Measurements from ENCODE around the gene GPR84. TPM values are rescaled to one million over a fixed set of nuclear protein-coding genes. Genes with fewer than 3 reads are reported as not detected.

Gene GPR84
- polyA plus RNA-seq (ENCODE audit: insufficient read length in 3 of 3), result under 1 TPM; 0.16 to 0.24 (median 0.19) TPM
- long read RNA-seq, donor 1, result 0 reads
- long read RNA-seq, donor 2, result 0 reads
- long read RNA-seq, donor 3, result 0 reads
- long read RNA-seq, donor 4, result 0 reads
- long read RNA-seq, donor 5, result 0 reads
- long read RNA-seq, donor 6, result 0 reads
- long read RNA-seq, donor 7, result 0 reads
- long read RNA-seq, donor 8, result 0 reads
- long read RNA-seq, donor 9, result 0 reads
- long read RNA-seq, donor 10, result 0 reads
- long read RNA-seq, donor 11, result 0 reads
- long read RNA-seq, donor 12, result 0 reads
- long read RNA-seq, donor 13, result 0 reads
- long read RNA-seq, donor 14, result 0 reads
- long read RNA-seq, donor 15, result 0 reads
- long read RNA-seq, donor 16, result 0 reads

DNA sequence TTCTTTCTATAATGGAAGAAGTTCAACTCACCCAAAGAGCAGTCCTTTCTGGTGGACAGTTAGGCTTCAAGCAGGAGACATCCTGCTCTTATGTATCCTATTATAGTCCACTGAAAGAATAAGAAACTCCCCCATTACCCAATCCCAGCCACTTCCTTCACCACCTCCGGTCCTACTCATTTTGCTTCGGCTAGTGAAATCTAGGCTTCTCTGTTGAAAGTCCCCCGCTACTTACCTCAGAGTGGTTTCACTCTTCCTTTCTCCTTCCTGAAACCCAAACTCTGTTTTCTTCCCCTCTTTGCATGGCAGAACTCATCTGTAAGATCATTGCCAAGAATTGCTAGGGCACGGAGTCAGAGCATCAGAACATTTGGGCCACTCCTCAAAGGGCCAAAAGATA is at the start of gene GPR84:
GPR84 (minus strand) TSS at position 74 of the 400 bp plus-strand sequence. CDS start 635 bp downstream, outside the sequence.
- no peak for DNase-seq

DNA sequence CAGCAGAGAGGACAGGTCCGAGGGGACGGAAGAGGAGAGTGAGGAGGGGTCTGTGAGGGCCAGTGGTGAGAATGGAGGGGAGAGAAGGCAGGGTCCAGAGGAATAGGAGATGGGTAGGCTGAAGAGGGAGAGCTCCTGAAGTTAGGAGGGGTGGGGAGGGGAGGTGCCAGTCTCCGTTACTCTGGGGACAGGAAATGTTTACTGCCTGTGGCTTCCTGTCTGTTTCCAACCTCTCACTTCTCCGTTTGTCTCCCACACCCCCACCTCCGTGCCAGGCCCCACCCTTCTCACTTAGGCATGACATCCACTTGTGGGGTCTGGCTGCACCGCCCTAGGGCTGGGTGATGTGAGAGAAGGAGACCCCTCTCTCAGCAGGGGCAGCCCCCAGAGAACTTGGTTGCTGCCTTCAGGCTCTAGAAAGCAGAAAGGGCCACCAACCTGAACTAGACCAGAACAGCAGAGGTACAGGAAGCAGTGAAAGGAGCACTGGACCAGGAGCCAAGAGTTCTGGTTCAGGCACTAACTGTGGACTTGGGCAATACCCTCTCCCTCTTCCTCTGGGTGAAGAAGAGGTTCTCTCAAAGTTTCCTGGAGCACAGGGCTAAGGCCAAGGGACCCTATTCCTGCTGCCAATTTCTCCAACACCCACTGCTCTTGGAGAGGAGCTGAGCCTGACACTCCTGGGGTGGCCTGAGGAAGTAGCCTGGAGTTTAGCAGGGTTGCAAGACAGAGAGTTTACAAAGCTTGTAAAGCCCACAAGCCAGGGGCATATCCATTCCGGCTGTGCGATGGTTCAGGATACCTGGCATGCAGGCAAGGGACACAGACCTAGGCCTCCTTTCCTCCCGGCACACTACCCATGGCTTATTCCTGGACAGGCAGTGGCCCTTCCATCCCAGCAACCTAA is 49.3 kb upstream of the GPR84 start:
- no peak for DNase-seq

DNA sequence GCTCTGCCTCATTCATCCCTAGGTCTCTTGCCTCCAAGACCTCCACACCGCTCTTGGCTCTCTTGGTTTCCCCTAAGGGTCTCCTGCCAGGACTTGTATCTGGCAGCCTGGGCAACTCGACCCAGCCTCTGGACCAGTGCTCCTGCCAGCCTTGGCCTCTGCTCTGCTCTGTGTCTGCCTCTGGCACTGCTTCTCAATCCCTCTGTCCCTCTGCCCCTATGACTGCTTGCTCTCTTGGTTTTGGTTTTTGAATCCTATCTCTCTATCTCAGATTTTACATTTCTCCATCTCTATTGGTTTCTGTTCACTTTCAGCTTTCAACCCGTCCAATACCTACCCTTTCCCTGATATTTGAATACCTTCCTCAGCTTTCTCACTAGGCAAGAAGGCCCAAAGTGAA is 48.5 kb upstream of the GPR84 start:
- no peak for DNase-seq

DNA sequence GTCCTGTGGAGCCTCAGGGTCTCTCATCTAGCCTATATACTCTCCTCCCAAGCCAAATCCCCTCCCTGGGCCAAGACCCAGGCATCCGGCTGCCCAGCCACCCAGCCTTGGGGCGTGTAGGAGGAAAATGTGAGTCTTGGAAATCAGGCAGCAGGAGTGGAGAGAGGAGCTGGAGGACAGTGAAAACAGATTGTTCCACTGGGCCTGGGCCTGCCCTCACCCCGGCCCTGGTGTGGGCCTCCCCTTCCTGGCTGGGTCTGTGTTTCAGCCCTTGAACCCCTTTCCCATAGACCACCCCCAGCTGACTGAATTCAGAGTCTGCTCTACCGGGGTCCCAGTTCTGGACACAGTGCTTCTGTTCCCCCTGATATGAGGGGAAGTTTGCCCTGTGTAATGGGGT is 48.1 kb upstream of the GPR84 start:
- DNase-seq, result no peak

DNA sequence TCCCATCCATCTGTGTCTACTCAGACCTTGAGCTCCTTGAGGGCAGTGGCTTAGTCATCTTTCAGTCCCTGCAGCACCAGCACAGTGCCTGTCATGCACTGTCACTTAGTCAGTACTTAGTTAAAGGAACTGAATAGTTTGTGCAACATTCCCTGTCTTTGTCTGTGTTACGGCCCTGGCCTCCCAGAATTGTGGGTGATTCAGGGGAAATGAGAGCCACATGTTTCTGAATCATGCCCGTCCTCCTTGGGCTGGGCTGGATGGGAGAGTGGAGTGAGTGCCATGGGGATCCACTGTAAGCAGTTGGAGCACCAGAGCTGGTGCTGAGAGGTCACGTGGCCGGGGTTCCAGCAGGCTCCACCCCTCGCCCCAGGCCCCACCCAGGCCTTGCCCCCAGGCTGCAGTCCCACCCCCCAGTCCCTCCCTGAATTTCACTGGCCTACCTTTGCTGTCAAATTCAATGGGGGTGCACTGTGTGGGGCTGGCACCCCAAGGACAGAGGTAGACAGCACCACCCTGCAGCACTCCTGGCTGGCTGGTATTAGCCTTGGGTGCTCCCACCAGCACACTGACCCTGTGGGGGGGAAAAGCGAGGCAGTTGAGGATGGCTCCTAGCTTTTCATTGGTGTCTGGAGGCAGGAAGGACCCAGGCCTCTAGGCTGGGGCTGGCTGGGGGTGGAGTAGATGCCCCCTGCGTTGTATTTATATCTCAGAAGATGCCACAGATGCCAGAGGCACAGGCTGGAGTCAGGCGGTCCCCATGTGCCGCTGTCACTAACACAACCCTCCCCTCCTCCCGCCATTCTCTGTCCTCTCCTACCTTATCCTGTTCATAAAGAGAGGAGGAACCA is 47.3 kb upstream of the GPR84 start:
- no peak for DNase-seq

DNA sequence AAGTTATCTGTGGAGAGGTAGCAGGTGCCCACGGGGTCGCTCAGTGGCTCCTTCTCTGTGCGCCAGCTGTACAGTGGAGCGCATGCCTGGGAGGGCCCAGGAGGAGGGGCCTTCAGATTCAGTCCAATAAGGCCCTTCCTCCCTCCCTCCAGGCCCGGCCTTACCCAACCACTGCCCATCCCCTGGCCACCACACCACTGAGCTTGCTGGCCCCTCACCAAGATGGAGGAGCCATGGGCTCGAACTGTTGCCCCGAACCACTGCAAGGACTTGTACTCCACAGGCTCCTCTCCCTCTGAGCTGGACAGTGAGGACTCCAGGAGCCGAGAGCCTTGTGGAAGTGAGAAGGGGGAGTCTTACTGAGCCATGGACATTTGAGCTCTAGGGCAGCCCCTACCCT is 45.0 kb upstream of the GPR84 start:
- no peak for DNase-seq

DNA sequence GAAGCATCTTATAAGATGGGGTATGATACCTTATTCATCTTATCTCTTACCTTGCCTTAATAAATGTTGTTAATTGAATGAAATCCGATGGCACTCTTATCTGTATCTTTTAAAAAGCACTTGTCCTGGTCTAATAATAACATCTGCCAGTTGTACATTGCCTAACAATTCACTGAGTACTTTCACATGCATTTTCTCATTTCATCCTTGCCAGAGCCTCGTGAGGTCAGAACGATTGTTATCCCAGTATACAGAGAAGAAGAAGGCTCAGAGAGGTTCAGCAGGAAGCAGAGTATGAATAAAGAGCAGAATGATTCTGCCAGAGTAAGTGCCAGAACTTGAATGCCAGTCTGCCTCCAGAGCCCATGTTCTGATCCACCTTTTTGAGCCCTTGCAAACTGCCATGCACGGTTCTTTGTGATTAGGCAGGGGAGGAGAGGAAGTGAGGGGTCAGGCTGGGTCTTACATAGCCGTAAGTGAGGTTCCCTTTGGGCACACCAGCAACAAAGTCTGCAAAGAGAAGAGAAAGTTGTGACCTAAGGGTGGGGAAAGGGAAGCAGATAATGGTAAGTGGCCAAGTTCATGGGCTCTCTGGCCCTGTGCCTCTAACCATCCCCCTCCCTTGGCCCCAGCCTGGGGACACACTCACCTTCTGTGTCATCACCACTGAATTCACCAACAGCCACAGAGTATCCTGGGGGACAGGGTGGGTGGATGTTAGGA is 43.1 kb upstream of the GPR84 start:
- no peak for DNase-seq

DNA sequence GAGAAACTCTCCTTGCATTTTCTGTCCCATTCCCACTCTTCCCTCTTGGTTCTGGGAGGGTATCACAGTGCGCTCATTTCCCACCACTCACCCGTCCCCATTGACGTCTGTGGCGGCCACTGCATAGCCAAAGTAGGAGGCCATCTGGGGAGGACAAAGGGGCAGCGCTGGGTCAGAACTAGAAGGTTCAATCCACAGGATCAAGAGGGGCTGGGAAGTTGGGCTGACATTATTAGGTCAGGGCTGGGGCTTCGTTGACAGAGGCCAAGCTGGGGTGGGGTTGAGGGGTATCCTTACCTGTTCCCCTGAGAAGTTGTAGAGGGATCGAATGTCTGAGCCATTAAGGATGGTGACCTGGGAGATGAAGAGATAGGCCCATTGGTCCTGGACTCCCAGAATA is 41.3 kb upstream of the GPR84 start:
- no peak for DNase-seq

DNA sequence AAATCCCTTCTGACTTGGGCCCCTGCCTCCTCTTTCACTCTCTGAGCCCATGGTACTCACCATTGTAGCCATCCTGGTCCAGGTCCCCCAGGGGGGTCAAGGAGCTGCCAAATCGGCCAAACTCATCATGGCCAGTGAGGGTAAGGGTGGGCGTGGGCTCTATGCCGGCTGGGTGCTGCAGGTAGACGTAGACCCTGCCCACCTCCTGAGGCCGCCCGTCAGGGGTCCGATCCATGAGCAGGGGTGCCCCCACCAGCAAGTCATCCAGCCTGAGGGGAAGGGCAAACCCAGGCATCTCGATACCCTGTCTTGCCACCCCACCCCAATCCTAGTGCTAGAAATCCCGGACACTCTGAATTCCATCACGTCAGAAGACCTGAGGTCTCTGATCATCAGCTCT is 40.8 kb upstream of the GPR84 start:
- DNase-seq, result no peak

DNA sequence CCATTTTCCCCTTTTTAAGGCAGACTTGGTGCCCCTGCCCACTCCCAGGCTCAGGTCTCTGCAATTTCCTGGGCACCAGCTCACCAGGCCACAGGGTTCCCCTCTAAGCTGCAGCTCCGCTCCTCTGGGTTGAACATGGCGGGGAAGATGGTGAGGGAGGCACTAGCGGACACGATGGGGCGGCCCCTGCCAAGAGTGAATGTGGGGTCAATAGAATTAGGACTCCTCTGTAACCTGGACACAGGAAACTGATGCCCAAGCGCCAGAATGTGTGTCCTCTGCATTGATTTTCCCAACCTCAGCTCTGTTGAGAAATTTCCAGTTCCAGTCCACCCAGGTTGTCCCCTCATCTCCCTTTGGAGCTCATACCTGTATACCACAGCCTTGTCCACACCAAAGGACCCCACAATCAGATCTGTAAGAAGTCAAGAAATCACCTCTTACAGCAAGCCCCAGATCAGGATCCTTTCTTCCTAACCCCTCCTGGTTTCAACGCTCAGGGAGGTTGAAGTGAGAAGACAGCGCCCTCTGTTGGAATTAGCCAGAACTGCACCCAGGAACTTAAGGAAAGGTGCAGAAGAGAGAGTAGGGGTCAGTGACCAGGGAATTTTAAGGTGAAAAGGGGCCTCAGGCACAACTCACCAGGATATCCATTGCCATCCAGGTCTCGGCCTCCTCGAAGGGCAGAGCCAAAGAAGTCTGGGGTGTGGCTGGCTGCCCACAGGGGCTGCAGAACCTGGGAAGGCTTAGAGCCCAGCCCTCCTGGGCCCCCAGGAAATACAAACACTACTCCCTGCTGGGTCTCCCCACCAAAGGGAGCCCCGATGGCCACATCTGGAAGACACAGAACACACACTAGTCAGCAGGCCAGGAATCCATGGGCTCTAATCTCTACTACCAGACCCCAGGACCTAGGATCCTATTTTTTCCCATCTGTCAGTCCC is 40.0 kb upstream of the GPR84 start:
- no peak for DNase-seq

DNA sequence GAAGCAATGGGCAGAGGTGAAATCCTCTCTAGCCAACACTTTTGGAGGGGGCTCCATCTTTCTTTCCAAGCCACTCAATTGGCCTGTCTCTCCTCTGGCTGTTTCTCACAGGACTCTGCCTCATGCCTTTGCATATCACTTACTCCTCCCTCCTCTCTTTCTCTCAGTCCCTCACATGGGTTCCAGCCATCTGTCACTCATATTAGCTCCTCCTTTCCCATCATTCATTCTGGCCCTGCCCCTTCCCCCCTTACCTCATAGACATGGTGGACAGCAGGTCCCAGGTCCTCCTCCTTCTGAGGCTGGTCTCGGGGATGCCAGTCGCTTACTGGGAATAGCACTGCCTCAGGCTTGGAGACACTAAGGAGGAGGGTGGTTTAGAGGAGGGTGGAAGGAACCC is 36.8 kb upstream of the GPR84 start:
- no peak for DNase-seq

DNA sequence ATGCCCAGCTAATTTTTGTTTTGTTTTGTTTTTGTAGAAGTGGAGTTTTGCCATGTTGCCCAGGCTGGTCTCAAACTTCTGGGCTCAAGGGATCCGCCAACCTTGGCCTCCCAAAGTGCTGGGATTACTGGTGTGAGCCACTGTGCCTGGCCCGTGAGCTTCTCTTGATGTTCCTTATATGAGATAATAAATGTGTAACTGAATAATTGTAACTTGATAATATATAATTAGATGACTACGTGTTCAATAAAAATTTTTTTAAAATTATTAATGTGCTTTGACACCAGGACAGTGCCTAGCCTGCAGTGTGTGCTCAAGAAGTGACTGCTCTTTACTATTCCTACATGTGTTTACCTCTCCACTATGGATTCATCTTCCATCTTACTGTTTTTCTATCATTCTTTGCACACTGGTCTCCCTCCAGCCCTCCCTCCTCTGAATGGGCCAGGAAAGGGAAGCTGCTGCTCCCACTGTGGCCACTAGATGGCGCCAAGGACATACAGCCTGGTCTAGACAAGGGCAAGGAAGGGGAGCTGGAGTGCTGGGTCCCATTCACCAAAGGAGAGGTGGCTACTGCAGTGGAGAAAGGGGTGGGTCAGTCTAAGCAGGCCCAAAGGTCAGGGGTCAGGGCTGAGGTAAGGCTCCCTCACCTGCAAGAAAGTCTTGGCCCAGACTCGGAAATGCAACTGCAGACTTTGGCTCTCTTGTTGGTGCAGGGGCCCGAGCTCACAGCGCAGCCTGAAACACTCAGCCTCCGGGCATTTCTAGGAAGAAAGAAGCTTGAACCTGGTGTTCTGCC is 34.9 kb upstream of the GPR84 start:
- DNase-seq, result peak; percentile 84

DNA sequence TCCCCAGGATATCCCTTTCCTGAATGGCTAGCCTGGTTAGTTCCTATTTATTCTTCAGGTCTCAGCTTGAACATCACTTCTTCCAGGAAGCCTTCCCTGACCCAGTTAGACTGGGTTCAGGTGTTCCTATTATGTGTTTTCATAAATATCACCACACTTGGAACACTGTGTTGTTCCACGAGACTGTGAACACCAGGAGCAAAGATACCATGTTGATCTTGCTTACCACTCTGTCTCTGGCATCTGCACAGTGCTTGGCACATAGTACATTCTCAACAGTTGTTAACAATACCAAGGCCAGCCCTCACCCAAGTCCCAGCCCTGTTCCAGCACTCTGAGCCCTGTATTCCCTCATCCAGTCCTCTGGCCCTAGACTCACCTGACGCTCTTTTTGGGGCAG is 33.9 kb upstream of the GPR84 start:
- DNase-seq, result no peak

DNA sequence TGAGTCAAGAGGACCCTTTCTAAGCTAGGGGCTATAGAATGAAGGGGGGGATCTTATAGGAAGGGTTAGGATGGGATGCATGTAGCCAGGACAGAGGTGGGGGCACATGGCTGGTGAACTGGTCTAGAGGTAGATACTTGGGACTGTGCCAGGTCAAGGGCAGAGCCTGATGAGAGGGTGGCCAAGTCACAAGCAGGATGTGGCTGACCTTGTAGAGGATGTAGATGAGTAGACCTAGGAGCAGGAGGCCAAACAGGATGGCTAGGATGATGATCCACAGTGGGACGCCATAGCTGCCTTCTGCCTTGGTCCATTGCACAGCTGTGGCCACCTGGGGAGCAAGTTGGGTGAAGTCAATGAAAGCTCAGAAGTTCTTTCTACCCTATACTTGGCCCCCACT is 32.9 kb upstream of the GPR84 start:
- no peak for DNase-seq

DNA sequence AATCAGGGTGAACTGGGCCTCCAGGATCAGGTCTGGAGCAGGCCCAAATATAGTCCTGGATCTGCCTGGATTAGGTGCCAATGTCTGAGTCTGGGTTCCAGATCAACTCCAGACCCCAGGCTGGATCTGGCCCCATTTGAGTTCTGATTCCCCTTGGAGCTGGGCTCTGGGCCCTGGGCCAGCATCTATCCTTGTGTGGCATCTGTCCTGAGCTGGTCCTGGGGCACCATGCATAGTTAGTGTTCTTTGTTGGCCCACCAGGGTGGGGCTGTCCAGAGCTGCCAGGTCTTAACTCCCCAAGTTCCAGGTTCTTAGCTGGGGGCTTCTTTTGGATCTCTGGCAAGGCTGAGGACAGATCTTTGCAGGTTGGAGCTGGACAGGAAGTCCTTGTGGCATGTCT is 31.3 kb upstream of the GPR84 start:
- no peak for DNase-seq

DNA sequence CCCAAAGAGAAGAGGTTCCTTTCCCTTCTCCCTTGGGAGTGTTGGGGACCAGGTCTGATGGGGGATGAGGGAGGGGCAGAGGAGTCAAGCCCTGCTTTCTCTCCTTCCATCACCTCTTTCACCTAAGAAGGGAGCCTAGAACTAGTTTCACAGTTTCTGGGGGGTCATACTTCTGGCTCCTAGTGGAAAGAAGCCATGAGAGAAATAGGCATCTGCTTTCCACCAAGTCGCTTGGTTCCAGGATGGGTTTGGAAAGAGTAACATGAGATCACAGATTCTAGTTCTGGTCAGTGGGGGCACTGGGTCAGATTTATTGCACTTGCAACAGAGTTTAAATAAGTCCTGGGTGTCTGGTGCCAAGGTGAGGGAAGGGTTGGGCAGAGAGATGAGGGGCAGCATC is 30.7 kb upstream of the GPR84 start:
- DNase-seq, result no peak

DNA sequence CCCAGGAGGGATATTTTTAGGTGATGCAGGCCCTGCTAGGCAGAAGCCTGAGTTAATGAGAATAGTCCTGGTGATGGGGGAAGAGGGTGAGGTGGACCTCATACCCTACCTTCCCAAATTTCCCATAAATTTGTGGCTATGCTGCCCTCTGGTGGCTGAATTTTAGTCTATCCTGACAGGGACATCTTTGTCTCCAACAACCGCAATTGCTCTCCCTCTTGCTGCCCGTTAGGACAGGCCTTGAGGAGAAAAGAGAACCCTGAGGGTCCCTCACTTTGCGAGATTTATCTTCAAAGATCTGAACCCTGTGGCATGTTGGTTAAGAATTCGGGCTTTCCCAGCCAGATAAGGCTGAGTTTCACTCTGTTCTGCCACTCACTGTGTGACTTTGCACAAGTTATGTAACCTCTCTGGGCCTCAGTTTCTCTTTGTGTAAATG is 30.0 kb upstream of the GPR84 start:
- DNase-seq, result no peak

DNA sequence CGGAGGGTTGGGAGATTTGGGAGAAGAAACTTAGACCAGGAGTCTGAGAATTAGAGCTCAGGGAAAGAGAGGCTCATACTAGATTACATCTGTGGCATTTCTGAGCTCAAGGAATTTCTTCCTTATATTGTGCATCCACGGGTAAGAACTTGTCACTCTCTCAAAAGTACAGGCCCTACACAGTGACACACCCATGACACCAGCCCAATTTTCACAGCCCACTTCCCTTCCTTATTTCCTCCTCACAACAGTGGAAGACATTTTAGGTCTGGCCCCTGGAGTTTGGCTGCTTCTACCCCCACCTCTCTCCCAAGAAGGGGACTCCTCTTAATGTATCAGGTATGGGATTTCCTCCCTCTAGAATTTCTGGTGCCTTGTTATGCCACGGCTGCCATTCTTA is 29.5 kb upstream of the GPR84 start:
- no peak for DNase-seq

DNA sequence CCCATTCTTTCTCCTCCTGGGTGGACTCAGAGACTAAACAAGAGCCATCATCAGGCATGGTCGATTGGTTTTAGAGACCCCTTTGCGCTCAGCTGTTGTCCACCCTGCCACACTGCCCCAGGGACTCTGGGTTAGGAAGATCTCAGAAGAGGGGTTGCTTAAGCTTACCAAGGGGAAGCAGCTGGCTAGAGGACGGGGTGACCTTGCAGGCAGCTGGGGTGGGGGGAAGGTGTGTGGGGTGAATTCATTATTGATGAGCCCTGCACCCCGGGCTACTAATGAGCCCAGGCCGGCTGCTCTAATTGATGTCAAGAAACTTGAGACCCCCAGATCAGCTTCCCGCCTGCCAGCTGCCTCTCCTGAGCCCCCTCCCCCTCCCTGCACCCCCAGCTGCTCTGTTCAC is 28.9 kb upstream of the GPR84 start:
- DNase-seq, result no peak
